HG02884 (cell line): ENCODE results near the gene LRP10.
A peak's percentile ranks its signal among the peaks of the same experiment; 100 is the strongest.
"Not testable (repeated sequence)": the region's sequence is repeated elsewhere in the genome, so short reads cannot be mapped to it uniquely, and the experiment has no call there.

Experiments
- ATAC-seq: cut with Tn5 transposase; IDR thresholded peaks from one replicate; pipeline ENCODE4 v1.9.1; 2021; ENCODE audit warnings: mild to moderate bottlenecking, moderate library complexity; ENCODE audit not compliant: unreplicated experiment

LRP10 gene

GRCh38 chr14:22886500-22887259 is 15.1 kb downstream of the LRP10 start:
- ATAC-seq, result peak; percentile 41

- ATAC-seq, result no peak
These were observed 15.9 kb downstream of the LRP10 start for GRCh38 chr14:22887260-22887989.

- ATAC-seq, result peak; percentile 41
These were observed 16.4 kb downstream of the LRP10 start for GRCh38 chr14:22887990-22888378.

- no peak for ATAC-seq
These were observed 17.1 kb downstream of the LRP10 start for GRCh38 chr14:22888662-22889061.

GRCh38 chr14:22890416-22890815 is 18.9 kb downstream of the LRP10 start:
- ATAC-seq, result no peak

- no peak for ATAC-seq
These were observed 20.9 kb downstream of the LRP10 start for GRCh38 chr14:22892488-22892887.

- no peak for ATAC-seq
These were observed 22.2 kb downstream of the LRP10 start for GRCh38 chr14:22893706-22894105.

- no peak for ATAC-seq
These were observed 23.9 kb downstream of the LRP10 start for GRCh38 chr14:22895402-22895801.

GRCh38 chr14:22896356-22896755 is 24.8 kb downstream of the LRP10 start:
- no peak for ATAC-seq

- ATAC-seq, result no peak
These were observed 25.2 kb downstream of the LRP10 start for GRCh38 chr14:22896760-22897159.

- ATAC-seq, result no peak
These were observed 25.8 kb downstream of the LRP10 start for GRCh38 chr14:22897357-22897756.

GRCh38 chr14:22898302-22899090 is 27.0 kb downstream of the LRP10 start:
- no peak for ATAC-seq

GRCh38 chr14:22900081-22900799 is 28.7 kb downstream of the LRP10 start:
- ATAC-seq, result no peak

GRCh38 chr14:22901799-22902198 is 30.3 kb downstream of the LRP10 start:
- no peak for ATAC-seq

- no peak for ATAC-seq
These were observed 32.2 kb downstream of the LRP10 start for GRCh38 chr14:22903742-22904087.

GRCh38 chr14:22905627-22906026 is 34.1 kb downstream of the LRP10 start:
- ATAC-seq, result no peak

GRCh38 chr14:22906073-22906472 is 34.5 kb downstream of the LRP10 start:
- ATAC-seq, result no peak

- ATAC-seq, result no peak
These were observed 35.9 kb downstream of the LRP10 start for GRCh38 chr14:22907429-22907828.

- ATAC-seq, result no peak
These were observed 37.1 kb downstream of the LRP10 start for GRCh38 chr14:22908601-22909000.

- no peak for ATAC-seq
These were observed 39.4 kb downstream of the LRP10 start for GRCh38 chr14:22910916-22911315.

GRCh38 chr14:22914836-22915235 is 43.3 kb downstream of the LRP10 start:
- not testable (repeated sequence) for ATAC-seq
